CD8-positive, alpha-beta memory T cell (primary cell): ENCODE measurements around the gene RPS5. TPM values are rescaled to one million over a fixed set of nuclear protein-coding genes. Genes with fewer than 3 reads are reported as not detected.
"Not testable (repeated sequence)": the region's sequence is repeated elsewhere in the genome, so short reads cannot be mapped to it uniquely, and the experiment has no call there.

Source experiments
- CTCF ChIA-PET: fragments of 350-600 bp; sonication (Branson Sonifier 250); formaldehyde crosslinking; loops from one replicate; lab custom pipeline; 2021; ENCODE audit warnings: antibody characterized with exemption; lab: Charles Lee
- POLR2A ChIA-PET: fragments of 350-600 bp; sonication (Branson Sonifier 250); formaldehyde crosslinking; loops from one replicate; lab custom pipeline; 2021; ENCODE audit warnings: antibody characterized with exemption; lab: Charles Lee
- DNase-seq, 5 donors: peaks; one replicate each; pipeline versions ENCODE4 v3.0.0 to v3.0.0-alpha.2; 2020 to 2022; ENCODE audit warnings: mixed read lengths in 1 of 5
- H3K27ac ChIP-seq: one replicate; pipeline ENCODE4 v1.7.0; 2013; ENCODE audit warnings: low read depth, mild to moderate bottlenecking, low read length, moderate library complexity
- H3K27me3 ChIP-seq: 2 replicates; pipeline ENCODE4 v1.7.0; 2013; ENCODE audit warnings: low read length, mild to moderate bottlenecking; ENCODE audit not compliant: insufficient read depth, poor library complexity, severe bottlenecking
- H3K36me3 ChIP-seq: 2 replicates; pipeline ENCODE4 v1.7.0; 2013; ENCODE audit warnings: mild to moderate bottlenecking, low read length, moderate library complexity; ENCODE audit not compliant: insufficient read depth
- H3K4me1 ChIP-seq: 2 replicates; pipeline ENCODE4 v1.7.0; 2013; ENCODE audit warnings: mild to moderate bottlenecking, low read length, moderate library complexity; ENCODE audit not compliant: insufficient read depth
- H3K4me3 ChIP-seq: 2 replicates; pipeline ENCODE4 v1.7.0; 2013; ENCODE audit warnings: mild to moderate bottlenecking, low read length
- H3K9me3 ChIP-seq: 2 replicates; pipeline ENCODE4 v1.7.0; 2013; ENCODE audit warnings: mild to moderate bottlenecking, low read length
- H3K27ac Mint-ChIP-seq, 8 donors: one replicate each; pipeline ENCODE4 v1.8.0; 2020 to 2021; ENCODE audit warnings: mixed read lengths in 8 of 8, mild to moderate bottlenecking in 6 of 8, inconsistent platforms in 3 of 8, moderate library complexity in 3 of 8
- H3K27me3 Mint-ChIP-seq, 2 donors: one replicate each; pipeline ENCODE4 v1.8.0; 2020 to 2021; ENCODE audit warnings: mixed read lengths in 2 of 2, mild to moderate bottlenecking in 1 of 2, moderate library complexity in 1 of 2
- H3K36me3 Mint-ChIP-seq, 3 donors: one replicate each; pipeline ENCODE4 v1.8.0; 2020 to 2021; ENCODE audit warnings: mixed read lengths in 3 of 3, inconsistent platforms in 1 of 3, mild to moderate bottlenecking in 1 of 3
- H3K4me1 Mint-ChIP-seq, 3 donors: one replicate each; pipeline ENCODE4 v1.8.0; 2020 to 2021; ENCODE audit warnings: mixed read lengths in 3 of 3, inconsistent platforms in 1 of 3, mild to moderate bottlenecking in 1 of 3
- H3K4me3 Mint-ChIP-seq, 7 donors: one replicate each; pipeline ENCODE4 v1.8.0; 2020 to 2021; ENCODE audit warnings: mixed read lengths in 7 of 7, mild to moderate bottlenecking in 6 of 7, moderate library complexity in 4 of 7, inconsistent platforms in 2 of 7
- H3K9me3 Mint-ChIP-seq, 5 donors: one replicate each; pipeline ENCODE4 v1.8.0; 2020 to 2022; ENCODE audit warnings: mixed read lengths in 5 of 5, mild to moderate bottlenecking in 3 of 5, moderate library complexity in 2 of 5, inconsistent platforms in 1 of 5
- polyA plus RNA-seq: library from polyadenylated mRNA; unstranded; fragments of 300-500 nt; fragmentation: Illumina TruSeq; gene quantifications from one replicate; pipeline ENCODE4 v1.2.3, GENCODE V29; 2021
- total RNA-seq, 2 experiments: library from RNA; stranded (reverse); gene quantifications; one replicate each; pipeline ENCODE4 v1.2.3, GENCODE V29; 2021

RPS5 gene
- 1,000 to 10,000 TPM; 1,588 to 1,639 TPM for total RNA-seq
- 1,069 TPM for polyA plus RNA-seq

DNA sequence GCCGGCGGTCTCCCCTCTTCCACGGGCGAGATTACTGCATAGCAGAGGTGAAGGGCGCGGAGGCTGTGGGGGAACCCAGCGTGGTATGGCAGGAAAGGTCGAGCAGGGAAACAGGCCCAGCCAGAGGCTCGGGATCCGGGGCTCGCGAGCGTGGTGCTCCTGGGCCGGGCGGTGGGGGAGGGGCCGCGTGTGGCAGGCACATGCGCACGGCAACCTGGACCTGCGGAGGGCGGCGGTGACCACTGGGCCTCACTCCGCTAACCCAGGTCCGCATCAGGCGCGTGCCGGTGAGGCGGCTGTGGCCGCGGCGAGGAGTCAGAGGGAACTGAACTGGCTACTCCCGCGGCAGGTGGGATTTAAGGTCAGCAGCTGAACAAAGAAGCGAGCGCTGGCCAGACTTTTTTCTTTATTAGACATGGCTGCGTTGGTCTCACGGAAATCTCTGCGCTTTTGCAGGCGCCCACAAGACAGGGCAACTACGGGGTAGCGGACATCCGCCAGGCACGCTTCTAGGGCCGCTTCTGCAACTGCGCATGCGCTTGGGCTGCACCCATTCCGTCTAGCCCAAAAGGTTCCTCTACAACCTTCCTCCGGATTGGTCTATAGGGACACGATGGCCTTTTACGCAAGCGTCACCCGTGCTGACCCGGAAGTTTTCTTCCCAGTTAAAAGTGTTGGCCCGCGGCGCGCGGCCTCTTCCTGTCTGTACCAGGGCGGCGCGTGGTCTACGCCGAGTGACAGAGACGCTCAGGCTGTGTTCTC lies at the start of gene RPS5:
Gene RPS5, plus strand, starts transcription at position 694 of the 762 bp plus-strand sequence. CDS start 869 bp downstream, outside the sequence.
- H3K27ac Mint-ChIP-seq, result peak within 1 kb of the TSS; percentile 93 to 99 (median 98)
- Histone ChIP-seq H3K9me3 (no peaks in the 10 kb centered on the region), H3K36me3 (peaks cover 16% of the 10 kb centered on the region), H3K27me3 (no peaks in the 10 kb centered on the region), H3K27ac (peak within 1 kb of the TSS; percentile 95), H3K4me3 (peak within 1 kb of the TSS; percentile 83), H3K4me1 (peaks cover 28% of the 10 kb centered on the region)
- DNase-seq, result peak; percentile 90 to 99 (median 95)
- POLR2A ChIA-PET, result interaction anchor here (0.6 to 1.5 kb wide), 4 partner anchors 24 to 91 kb away, joined by 4 to 8 read pairs (median 4); partner anchors contain the start of gene ZNF497
- H3K27me3 Mint-ChIP-seq, result peaks cover 0 to 3% of the 10 kb centered on the region in 2 donors
- no peaks in the 10 kb centered on the region for H3K9me3 Mint-ChIP-seq
- peak within 1 kb of the TSS; percentile 92 to 97 (median 94) for H3K4me3 Mint-ChIP-seq
- CTCF ChIA-PET, result interaction anchor here (0.7 kb wide), 1 partner anchor 194 kb away, joined by 3 read pairs; no protein-coding TSS in a partner anchor
- peaks cover 6 to 41% (median 8%) of the 10 kb centered on the region in 3 donors for H3K36me3 Mint-ChIP-seq
- H3K4me1 Mint-ChIP-seq, result peaks cover 37 to 59% (median 41%) of the 10 kb centered on the region in 3 donors

DNA sequence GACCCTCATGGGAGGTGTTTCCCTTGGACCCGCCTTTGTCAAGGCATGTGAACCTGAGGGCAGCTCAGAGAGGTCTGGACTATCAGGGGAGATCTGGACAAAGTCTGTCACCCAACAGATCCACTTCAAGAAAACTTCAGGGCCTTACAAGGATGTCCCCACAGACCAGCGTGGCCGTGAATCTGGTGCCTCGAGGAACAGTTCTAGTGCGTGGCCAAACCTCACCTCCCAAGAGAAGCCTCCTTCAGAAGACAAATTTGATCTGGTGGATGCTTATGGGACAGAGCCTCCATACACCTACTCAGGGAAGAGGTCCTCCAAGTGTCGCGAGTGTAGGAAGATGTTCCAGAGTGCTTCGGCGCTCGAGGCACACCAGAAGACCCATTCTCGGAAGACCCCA lies 48.7 kb upstream of the RPS5 start:
- no peak overlapping the region for H3K4me3 Mint-ChIP-seq
- H3K4me1 Mint-ChIP-seq, result peaks cover 5 to 6% (median 6%) of the 10 kb centered on the region in 3 donors
- CTCF ChIA-PET, result no interaction called here
- Histone ChIP-seq H3K4me3 (no peak overlapping the region), H3K4me1 (no peaks in the 10 kb centered on the region), H3K27me3 (no peaks in the 10 kb centered on the region), H3K36me3 (peaks cover 7% of the 10 kb centered on the region), H3K9me3 (no peaks in the 10 kb centered on the region), H3K27ac (no peak overlapping the region)
- no peaks in the 10 kb centered on the region for H3K9me3 Mint-ChIP-seq
- peaks cover 16 to 58% (median 29%) of the 10 kb centered on the region in 3 donors for H3K36me3 Mint-ChIP-seq
- POLR2A ChIA-PET, result no interaction called here
- H3K27me3 Mint-ChIP-seq, result no peaks in the 10 kb centered on the region
- no peak for DNase-seq
- peak overlapping the region in 1 of 8 donors; percentile 36 for H3K27ac Mint-ChIP-seq

DNA sequence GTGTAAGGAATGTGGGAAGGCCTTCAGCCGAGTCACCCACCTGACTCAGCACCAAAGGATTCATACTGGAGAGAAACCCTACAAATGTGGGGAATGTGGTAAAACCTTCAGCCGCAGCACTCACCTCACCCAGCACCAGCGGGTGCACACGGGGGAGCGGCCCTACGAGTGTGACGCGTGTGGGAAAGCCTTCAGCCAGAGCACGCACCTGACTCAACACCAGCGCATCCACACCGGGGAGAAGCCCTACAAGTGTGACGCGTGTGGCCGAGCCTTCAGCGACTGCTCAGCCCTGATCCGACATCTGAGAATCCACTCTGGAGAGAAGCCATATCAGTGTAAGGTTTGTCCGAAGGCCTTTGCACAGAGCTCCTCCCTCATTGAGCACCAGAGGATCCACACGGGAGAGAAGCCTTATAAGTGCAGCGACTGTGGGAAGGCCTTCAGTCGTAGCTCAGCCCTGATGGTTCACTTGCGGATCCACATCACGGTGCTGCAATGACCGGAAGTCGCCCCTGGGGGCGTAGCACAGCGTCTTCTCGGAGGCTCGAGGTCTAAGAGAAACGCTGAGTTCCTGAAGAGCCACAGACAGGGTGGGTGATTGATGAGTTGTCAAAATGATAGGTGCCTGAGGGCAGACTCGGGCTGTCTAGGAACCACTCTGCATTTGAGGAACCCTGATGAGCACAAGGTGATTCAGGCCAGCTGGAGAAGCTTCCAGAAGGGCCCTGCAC lies 48.1 kb upstream of the RPS5 start:
- DNase-seq, result peak in 1 of 5 donors; percentile 45
- POLR2A ChIA-PET, result no interaction called here
- Histone ChIP-seq H3K27me3 (no peaks in the 10 kb centered on the region), H3K4me3 (no peak overlapping the region), H3K9me3 (no peaks in the 10 kb centered on the region), H3K36me3 (peaks cover 7% of the 10 kb centered on the region), H3K4me1 (no peaks in the 10 kb centered on the region), H3K27ac (no peak overlapping the region)
- Mint-ChIP-seq H3K4me1 (peaks cover 5 to 6% (median 6%) of the 10 kb centered on the region in 3 donors), H3K4me3 (no peak overlapping the region), H3K27ac (no peak overlapping the region), H3K27me3 (no peaks in the 10 kb centered on the region), H3K9me3 (no peaks in the 10 kb centered on the region), H3K36me3 (peaks cover 16 to 59% (median 29%) of the 10 kb centered on the region in 3 donors)
- CTCF ChIA-PET, result no interaction called here

DNA sequence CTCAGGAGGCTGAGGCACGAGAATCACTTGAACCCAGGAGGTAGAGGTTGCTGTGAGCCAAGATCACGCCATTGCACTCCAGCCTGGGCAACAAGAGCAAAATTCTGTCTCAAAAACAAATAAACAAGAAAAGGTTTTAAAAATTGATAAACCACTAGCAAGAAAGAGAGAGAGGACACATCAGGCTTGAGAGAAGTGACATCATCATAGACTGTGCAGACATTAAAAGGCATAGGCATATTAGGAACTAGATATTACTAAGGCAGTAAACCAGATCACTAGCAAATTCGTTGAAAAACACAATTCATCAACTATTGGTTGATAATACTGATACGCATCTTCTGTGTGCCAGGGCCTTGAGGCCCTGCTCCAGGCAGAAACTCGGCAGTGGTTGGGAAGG lies 41.5 kb upstream of the RPS5 start:
- no peaks in the 10 kb centered on the region for H3K9me3 Mint-ChIP-seq
- peak overlapping the region; percentile 75 to 94 (median 91) for H3K4me3 Mint-ChIP-seq
- peaks cover 3 to 17% (median 15%) of the 10 kb centered on the region in 3 donors for H3K36me3 Mint-ChIP-seq
- H3K27me3 Mint-ChIP-seq, result no peaks in the 10 kb centered on the region
- no peaks in the 10 kb centered on the region for H3K9me3 ChIP-seq
- H3K27me3 ChIP-seq, result no peaks in the 10 kb centered on the region
- H3K4me3 ChIP-seq, result no peak overlapping the region
- H3K27ac ChIP-seq, result no peak overlapping the region
- peaks cover 26 to 36% (median 32%) of the 10 kb centered on the region in 3 donors for H3K4me1 Mint-ChIP-seq
- ChIA-PET CTCF (no interaction called here), POLR2A (no interaction called here)
- DNase-seq, result no peak
- no peaks in the 10 kb centered on the region for H3K36me3 ChIP-seq
- peak overlapping the region; percentile 67 to 94 (median 83) for H3K27ac Mint-ChIP-seq
- peaks cover 19% of the 10 kb centered on the region for H3K4me1 ChIP-seq

DNA sequence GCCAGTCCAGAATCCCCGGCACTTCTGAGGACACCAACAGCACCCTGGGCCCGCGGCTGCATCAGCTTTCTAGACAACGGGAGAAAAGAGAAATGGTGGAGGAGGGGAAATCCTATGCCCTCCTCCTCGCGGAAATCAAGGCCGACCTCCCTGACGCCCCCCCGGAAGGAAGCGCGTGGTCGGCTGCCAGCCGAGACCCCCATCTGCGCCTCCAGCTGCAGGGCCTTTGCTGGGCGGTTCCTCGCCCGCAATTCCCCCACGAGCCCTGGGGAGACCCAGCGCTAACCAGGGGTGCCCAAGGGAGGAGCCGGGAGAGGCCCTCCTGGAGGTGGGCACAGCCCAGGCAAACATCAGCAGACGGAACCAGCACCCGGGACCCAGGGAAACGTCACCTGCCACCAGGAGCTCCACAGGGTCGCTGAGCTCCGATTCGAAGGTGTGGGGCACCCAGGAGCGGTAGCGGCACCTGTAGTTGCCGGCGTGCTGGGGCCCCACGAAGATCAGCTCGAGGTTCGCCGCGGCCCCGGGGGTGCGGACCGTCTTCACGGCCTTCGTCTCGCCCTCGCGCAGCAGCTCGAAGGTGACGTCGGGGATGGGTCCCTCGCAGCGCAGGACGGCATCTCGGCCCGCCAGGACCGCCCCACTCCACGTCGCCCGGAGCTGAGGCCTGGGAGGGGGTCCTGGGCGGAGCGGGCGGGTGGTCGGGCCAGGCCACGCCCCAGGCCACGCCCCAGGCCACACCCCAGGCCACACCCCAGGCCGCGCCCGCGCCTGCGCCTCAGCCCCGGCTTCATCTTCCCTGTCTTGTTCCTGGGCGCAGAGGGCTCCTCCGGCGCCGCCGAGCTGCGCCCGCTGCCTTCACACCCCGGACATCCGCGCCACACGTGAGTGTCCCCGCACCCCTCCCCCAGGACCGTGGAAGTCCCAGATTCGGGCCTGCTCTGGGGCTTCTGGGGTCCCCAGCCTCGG lies 39.8 kb upstream of the RPS5 start:
- Histone ChIP-seq H3K27me3 (no peaks in the 10 kb centered on the region), H3K27ac (peak overlapping the region; percentile 67), H3K4me1 (peaks cover 19% of the 10 kb centered on the region), H3K36me3 (no peaks in the 10 kb centered on the region), H3K9me3 (no peaks in the 10 kb centered on the region), H3K4me3 (peak overlapping the region; percentile 72)
- DNase-seq, result peak; percentile 44 to 85 (median 71)
- CTCF ChIA-PET, result interaction anchor here (0.8 to 2.0 kb wide), 3 partner anchors 15 to 172 kb away, joined by 3 to 13 read pairs (median 4); partner anchors contain the start of gene ZNF497
- H3K27me3 Mint-ChIP-seq, result no peaks in the 10 kb centered on the region
- peak overlapping the region; percentile 86 to 96 (median 90) for H3K27ac Mint-ChIP-seq
- no peaks in the 10 kb centered on the region for H3K9me3 Mint-ChIP-seq
- H3K4me1 Mint-ChIP-seq, result peaks cover 26 to 36% (median 32%) of the 10 kb centered on the region in 3 donors
- peaks cover 0 to 16% (median 7%) of the 10 kb centered on the region in 3 donors for H3K36me3 Mint-ChIP-seq
- POLR2A ChIA-PET, result interaction anchor here (0.6 to 2.3 kb wide), 11 partner anchors 9 to 620 kb away, joined by 3 to 16 read pairs (median 5); partner anchors contain the start of genes ZBTB45, ZNF274, ZNF497 and ZNF671
- H3K4me3 Mint-ChIP-seq, result peak overlapping the region; percentile 91 to 97 (median 93)

DNA sequence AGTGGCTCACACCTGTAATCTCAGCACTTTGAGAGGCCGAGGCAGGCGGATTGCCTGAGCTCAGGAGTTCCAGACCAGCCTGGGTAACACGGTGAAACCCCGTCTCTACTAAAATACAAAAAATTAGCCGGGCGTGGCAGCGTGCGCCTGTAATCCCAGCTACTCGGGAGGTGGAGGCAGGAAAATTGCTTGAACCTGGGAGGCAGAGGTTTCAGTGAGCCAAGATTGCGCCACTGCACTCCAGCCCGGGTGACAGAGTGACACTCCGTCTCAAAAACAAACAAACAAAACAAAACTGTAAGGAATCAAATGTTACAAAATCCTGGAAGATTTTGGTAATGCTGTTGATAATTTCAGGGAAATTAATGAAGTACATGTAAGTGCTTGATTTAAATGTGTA lies 39.0 kb upstream of the RPS5 start:
- Mint-ChIP-seq H3K27ac (peak overlapping the region in 7 of 8 donors; percentile 86 to 96 (median 90)), H3K36me3 (peaks cover 0 to 16% (median 5%) of the 10 kb centered on the region in 3 donors), H3K4me1 (peaks cover 27 to 40% (median 32%) of the 10 kb centered on the region in 3 donors), H3K4me3 (peak overlapping the region; percentile 91 to 97 (median 93))
- not testable (repeated sequence) for H3K27me3 ChIP-seq, H3K27me3 Mint-ChIP-seq, DNase-seq, H3K9me3 Mint-ChIP-seq, H3K9me3 ChIP-seq, H3K36me3 ChIP-seq
- H3K4me3 ChIP-seq, result peak overlapping the region; percentile 72
- H3K4me1 ChIP-seq, result peaks cover 19% of the 10 kb centered on the region
- ChIA-PET POLR2A (interaction anchor here (1.2 to 2.3 kb wide), 7 partner anchors 8 to 165 kb away, joined by 3 to 16 read pairs (median 5); partner anchors contain the start of genes ZNF274 and ZNF497), CTCF (interaction anchor here (1.7 to 2.0 kb wide), 2 partner anchors 14 to 41 kb away, joined by 4 to 13 read pairs; partner anchors contain the start of gene ZNF497)
- peak overlapping the region; percentile 43 for H3K27ac ChIP-seq

DNA sequence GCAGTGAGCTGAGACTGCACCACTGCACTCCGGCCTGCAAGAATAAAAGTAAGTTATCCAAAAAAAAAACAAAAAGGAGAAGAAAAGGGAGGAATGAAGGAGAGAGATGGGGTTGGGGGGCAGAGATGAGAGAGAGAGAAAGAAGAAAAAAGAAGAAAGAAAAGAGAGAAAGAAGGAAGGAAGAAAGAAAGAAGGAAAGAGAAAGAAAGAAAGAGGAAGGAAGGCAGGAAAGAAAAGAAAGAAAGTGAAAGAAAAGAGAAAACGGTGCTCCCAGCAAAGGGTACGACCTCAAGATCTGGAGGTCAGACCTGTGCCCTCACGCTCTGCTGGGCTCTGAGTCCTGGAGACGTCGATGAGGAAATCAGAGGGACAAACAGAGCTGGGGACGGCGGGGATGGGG lies 37.5 kb upstream of the RPS5 start:
- H3K9me3 Mint-ChIP-seq, result peaks cover 0 to 2% (median 0%) of the 10 kb centered on the region in 5 donors
- no peak overlapping the region for H3K27ac ChIP-seq
- H3K4me1 Mint-ChIP-seq, result peaks cover 27 to 40% (median 32%) of the 10 kb centered on the region in 3 donors
- H3K27me3 Mint-ChIP-seq, result peaks cover 0 to 2% of the 10 kb centered on the region in 2 donors
- peaks cover 0 to 15% (median 5%) of the 10 kb centered on the region in 3 donors for H3K36me3 Mint-ChIP-seq
- H3K9me3 ChIP-seq, result no peaks in the 10 kb centered on the region
- H3K4me3 ChIP-seq, result no peak overlapping the region
- POLR2A ChIA-PET, result interaction anchor here (1.8 kb wide), 1 partner anchor 13 kb away, joined by 5 read pairs; the partner anchor contains the start of gene ZNF497
- CTCF ChIA-PET, result no interaction called here
- H3K36me3 ChIP-seq, result no peaks in the 10 kb centered on the region
- no peaks in the 10 kb centered on the region for H3K27me3 ChIP-seq
- no peak for DNase-seq
- peak overlapping the region in 1 of 8 donors; percentile 73 for H3K27ac Mint-ChIP-seq
- H3K4me1 ChIP-seq, result peaks cover 19% of the 10 kb centered on the region
- peak overlapping the region in 3 of 7 donors; percentile 54 to 78 (median 54) for H3K4me3 Mint-ChIP-seq
